ENCODE results near the gene PDE8B.

The PDE8B gene

GRCh38 chr5:77423022-77423750, 212.7 kb downstream of the PDE8B start:
- no peak overlapping the region for H3K27ac Mint-ChIP-seq
- H3K27me3 Mint-ChIP-seq, result no peaks in the 10 kb centered on the region
- ATAC-seq, result no peak
- H3K4me1 Mint-ChIP-seq, result no peaks in the 10 kb centered on the region
- peaks cover 12% of the 10 kb centered on the region for H3K36me3 Mint-ChIP-seq
- no peaks in the 10 kb centered on the region for H3K9me3 Mint-ChIP-seq
- no peak overlapping the region for H3K4me3 Mint-ChIP-seq

GRCh38 chr5:77424921-77425320, 214.4 kb downstream of the PDE8B start:
- ATAC-seq, result no peak
- H3K36me3 Mint-ChIP-seq, result peaks cover 19% of the 10 kb centered on the region
- H3K27me3 Mint-ChIP-seq, result no peaks in the 10 kb centered on the region
- H3K27ac Mint-ChIP-seq, result no peak overlapping the region
- H3K4me3 Mint-ChIP-seq, result no peak overlapping the region
- no peaks in the 10 kb centered on the region for H3K9me3 Mint-ChIP-seq
- no peaks in the 10 kb centered on the region for H3K4me1 Mint-ChIP-seq

GRCh38 chr5:77425420-77425819, 214.9 kb downstream of the PDE8B start:
- Mint-ChIP-seq H3K4me3 (no peak overlapping the region), H3K27ac (no peak overlapping the region), H3K27me3 (no peaks in the 10 kb centered on the region), H3K4me1 (no peaks in the 10 kb centered on the region), H3K36me3 (peaks cover 24% of the 10 kb centered on the region), H3K9me3 (no peaks in the 10 kb centered on the region)
- ATAC-seq, result no peak

- H3K4me1 Mint-ChIP-seq, result no peaks in the 10 kb centered on the region
- no peaks in the 10 kb centered on the region for H3K27me3 Mint-ChIP-seq
- H3K9me3 Mint-ChIP-seq, result no peaks in the 10 kb centered on the region
- H3K36me3 Mint-ChIP-seq, result peaks cover 31% of the 10 kb centered on the region
- no peak overlapping the region for H3K4me3 Mint-ChIP-seq
- ATAC-seq, result no peak
- H3K27ac Mint-ChIP-seq, result no peak overlapping the region
Observed at GRCh38 chr5:77425998-77426659, 215.6 kb downstream of the PDE8B start.

GRCh38 chr5:77426670-77427069, 216.2 kb downstream of the PDE8B start:
- Mint-ChIP-seq H3K36me3 (peaks cover 34% of the 10 kb centered on the region), H3K27ac (no peak overlapping the region), H3K27me3 (no peaks in the 10 kb centered on the region), H3K9me3 (no peaks in the 10 kb centered on the region), H3K4me3 (no peak overlapping the region), H3K4me1 (no peaks in the 10 kb centered on the region)
- ATAC-seq, result no peak

GRCh38 chr5:77427998-77428397, 217.5 kb downstream of the PDE8B start:
- Mint-ChIP-seq H3K9me3 (no peaks in the 10 kb centered on the region), H3K4me1 (no peaks in the 10 kb centered on the region), H3K4me3 (no peak overlapping the region), H3K27me3 (no peaks in the 10 kb centered on the region), H3K36me3 (peaks cover 34% of the 10 kb centered on the region), H3K27ac (no peak overlapping the region)
- ATAC-seq, result no peak

- no peak overlapping the region for H3K4me3 Mint-ChIP-seq
- ATAC-seq, result no peak
- no peak overlapping the region for H3K27ac Mint-ChIP-seq
- H3K36me3 Mint-ChIP-seq, result peaks cover 35% of the 10 kb centered on the region
- no peaks in the 10 kb centered on the region for H3K27me3 Mint-ChIP-seq
- no peaks in the 10 kb centered on the region for H3K9me3 Mint-ChIP-seq
- no peaks in the 10 kb centered on the region for H3K4me1 Mint-ChIP-seq
Observed at GRCh38 chr5:77428526-77428925, 218.0 kb downstream of the PDE8B start.

GRCh38 chr5:77430726-77431125, 220.2 kb downstream of the PDE8B start:
- Mint-ChIP-seq H3K4me1 (no peaks in the 10 kb centered on the region), H3K27me3 (no peaks in the 10 kb centered on the region), H3K27ac (no peak overlapping the region), H3K36me3 (peaks cover 50% of the 10 kb centered on the region), H3K4me3 (no peak overlapping the region), H3K9me3 (no peaks in the 10 kb centered on the region)
- ATAC-seq, result no peak

GRCh38 chr5:77431286-77431685, 220.8 kb downstream of the PDE8B start:
- Mint-ChIP-seq H3K27ac (no peak overlapping the region), H3K9me3 (no peaks in the 10 kb centered on the region), H3K4me1 (no peaks in the 10 kb centered on the region), H3K36me3 (peaks cover 52% of the 10 kb centered on the region), H3K4me3 (no peak overlapping the region), H3K27me3 (no peaks in the 10 kb centered on the region)
- ATAC-seq, result no peak

GRCh38 chr5:77431719-77432118, 221.2 kb downstream of the PDE8B start:
- Mint-ChIP-seq H3K36me3 (peaks cover 53% of the 10 kb centered on the region), H3K4me3 (no peak overlapping the region), H3K9me3 (no peaks in the 10 kb centered on the region), H3K4me1 (no peaks in the 10 kb centered on the region), H3K27ac (no peak overlapping the region), H3K27me3 (no peaks in the 10 kb centered on the region)
- no peak for ATAC-seq

- no peak for ATAC-seq
- Mint-ChIP-seq H3K36me3 (peaks cover 70% of the 10 kb centered on the region), H3K27me3 (no peaks in the 10 kb centered on the region), H3K4me3 (no peak overlapping the region), H3K9me3 (no peaks in the 10 kb centered on the region), H3K4me1 (no peaks in the 10 kb centered on the region), H3K27ac (no peak overlapping the region)
Observed at GRCh38 chr5:77437194-77437593, 226.7 kb downstream of the PDE8B start.

GRCh38 chr5:77438071-77438470, 227.6 kb downstream of the PDE8B start:
- H3K27me3 Mint-ChIP-seq, result no peaks in the 10 kb centered on the region
- no peak for ATAC-seq
- H3K4me1 Mint-ChIP-seq, result no peaks in the 10 kb centered on the region
- H3K27ac Mint-ChIP-seq, result no peak overlapping the region
- no peaks in the 10 kb centered on the region for H3K9me3 Mint-ChIP-seq
- no peak overlapping the region for H3K4me3 Mint-ChIP-seq
- H3K36me3 Mint-ChIP-seq, result peaks cover 70% of the 10 kb centered on the region

- no peak overlapping the region for H3K4me3 Mint-ChIP-seq
- no peaks in the 10 kb centered on the region for H3K4me1 Mint-ChIP-seq
- peaks cover 79% of the 10 kb centered on the region for H3K36me3 Mint-ChIP-seq
- H3K27me3 Mint-ChIP-seq, result no peaks in the 10 kb centered on the region
- no peak for ATAC-seq
- no peaks in the 10 kb centered on the region for H3K9me3 Mint-ChIP-seq
- H3K27ac Mint-ChIP-seq, result no peak overlapping the region
Observed at GRCh38 chr5:77443670-77444069, 233.2 kb downstream of the PDE8B start.

- H3K9me3 Mint-ChIP-seq, result no peaks in the 10 kb centered on the region
- no peaks in the 10 kb centered on the region for H3K27me3 Mint-ChIP-seq
- no peak overlapping the region for H3K4me3 Mint-ChIP-seq
- H3K4me1 Mint-ChIP-seq, result no peaks in the 10 kb centered on the region
- H3K27ac Mint-ChIP-seq, result no peak overlapping the region
- no peak for ATAC-seq
- peaks cover 81% of the 10 kb centered on the region for H3K36me3 Mint-ChIP-seq
Observed at GRCh38 chr5:77444356-77444755, 233.9 kb downstream of the PDE8B start.

- Mint-ChIP-seq H3K4me1 (no peaks in the 10 kb centered on the region), H3K4me3 (no peak overlapping the region), H3K27ac (no peak overlapping the region), H3K36me3 (peaks cover 83% of the 10 kb centered on the region), H3K9me3 (no peaks in the 10 kb centered on the region), H3K27me3 (no peaks in the 10 kb centered on the region)
- no peak for ATAC-seq
Observed at GRCh38 chr5:77448831-77449230, 238.4 kb downstream of the PDE8B start.

GRCh38 chr5:77449277-77449676, 238.8 kb downstream of the PDE8B start:
- Mint-ChIP-seq H3K27ac (no peak overlapping the region), H3K36me3 (peaks cover 78% of the 10 kb centered on the region), H3K27me3 (no peaks in the 10 kb centered on the region)

More at GRCh38 chr5:77449277-77449676, 238.8 kb downstream of the PDE8B start:
- H3K4me3 Mint-ChIP-seq, result no peak overlapping the region
- no peak for ATAC-seq
- H3K4me1 Mint-ChIP-seq, result no peaks in the 10 kb centered on the region
- H3K9me3 Mint-ChIP-seq, result no peaks in the 10 kb centered on the region

All from stimulated activated memory B cell treated with anti-CD40 and anti-IgM and Interleukin-4, amounts not matched to agents 10 μg/mL and 1 μg/mL and 100 μg/mL, for 72 hours (primary cell).